Liver (tissue), 3 donors: ENCODE data around the gene PYGB.

ENCODE experiments used
- GABPA ChIP-seq, 2 donors: IDR thresholded peaks in 1 of 2; conservative IDR thresholded peaks in 1 of 2; 2 replicates each; pipeline ENCODE4 v1.6.1; 2016; ENCODE audit warnings: antibody characterized with exemption in 2 of 2, mild to moderate bottlenecking in 1 of 2, moderate library complexity in 1 of 2
- HNF4G ChIP-seq: IDR thresholded peaks from 2 replicates; pipeline ENCODE4 v1.6.1; 2016; ENCODE audit warnings: antibody characterized with exemption
- TF ChIP-seq, protein P1 (sequence below): fragments of 150-350 bp; IDR thresholded peaks from 2 replicates; pipeline ENCODE4 v1.5.1; 2017; ENCODE audit warnings: improper control_type of control experiment, low read depth, low read length; ENCODE audit not compliant: missing input control
- TF ChIP-seq, protein P2 (sequence below): IDR thresholded peaks from 2 replicates; pipeline ENCODE4 v1.6.1; 2016; ENCODE audit warnings: antibody characterized with exemption
- donor health status: healthy.
- donor health status: healthy.

DNA sequence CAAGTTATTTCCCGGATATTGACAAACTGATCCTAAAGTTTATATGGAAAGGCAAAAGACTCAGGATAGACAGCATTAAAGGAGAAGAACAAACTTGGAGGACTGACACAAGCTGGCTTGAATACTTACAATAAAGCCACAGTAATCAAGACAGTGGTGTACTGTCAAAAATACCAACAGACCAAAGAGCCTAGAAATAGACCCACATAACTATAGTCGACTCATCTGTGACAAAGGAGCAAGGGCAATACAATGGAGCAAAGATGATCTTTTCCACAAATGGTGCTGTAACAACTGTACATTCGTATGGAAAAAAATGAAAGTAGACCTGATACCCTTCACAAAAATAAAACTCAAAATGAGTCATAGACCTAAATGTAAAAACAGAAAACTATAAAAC, 96.7 kb downstream of the PYGB start:
- TF ChIP-seq, protein P1, sequence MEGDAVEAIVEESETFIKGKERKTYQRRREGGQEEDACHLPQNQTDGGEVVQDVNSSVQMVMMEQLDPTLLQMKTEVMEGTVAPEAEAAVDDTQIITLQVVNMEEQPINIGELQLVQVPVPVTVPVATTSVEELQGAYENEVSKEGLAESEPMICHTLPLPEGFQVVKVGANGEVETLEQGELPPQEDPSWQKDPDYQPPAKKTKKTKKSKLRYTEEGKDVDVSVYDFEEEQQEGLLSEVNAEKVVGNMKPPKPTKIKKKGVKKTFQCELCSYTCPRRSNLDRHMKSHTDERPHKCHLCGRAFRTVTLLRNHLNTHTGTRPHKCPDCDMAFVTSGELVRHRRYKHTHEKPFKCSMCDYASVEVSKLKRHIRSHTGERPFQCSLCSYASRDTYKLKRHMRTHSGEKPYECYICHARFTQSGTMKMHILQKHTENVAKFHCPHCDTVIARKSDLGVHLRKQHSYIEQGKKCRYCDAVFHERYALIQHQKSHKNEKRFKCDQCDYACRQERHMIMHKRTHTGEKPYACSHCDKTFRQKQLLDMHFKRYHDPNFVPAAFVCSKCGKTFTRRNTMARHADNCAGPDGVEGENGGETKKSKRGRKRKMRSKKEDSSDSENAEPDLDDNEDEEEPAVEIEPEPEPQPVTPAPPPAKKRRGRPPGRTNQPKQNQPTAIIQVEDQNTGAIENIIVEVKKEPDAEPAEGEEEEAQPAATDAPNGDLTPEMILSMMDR, result no peak
- TF ChIP-seq HNF4G (no peak), GABPA (IDR thresholded peaks at IDR 0.05 in 1 of 2, conservative IDR thresholded peaks at IDR 0.05 in 1 of 2) (no peak)
- TF ChIP-seq, protein P2, sequence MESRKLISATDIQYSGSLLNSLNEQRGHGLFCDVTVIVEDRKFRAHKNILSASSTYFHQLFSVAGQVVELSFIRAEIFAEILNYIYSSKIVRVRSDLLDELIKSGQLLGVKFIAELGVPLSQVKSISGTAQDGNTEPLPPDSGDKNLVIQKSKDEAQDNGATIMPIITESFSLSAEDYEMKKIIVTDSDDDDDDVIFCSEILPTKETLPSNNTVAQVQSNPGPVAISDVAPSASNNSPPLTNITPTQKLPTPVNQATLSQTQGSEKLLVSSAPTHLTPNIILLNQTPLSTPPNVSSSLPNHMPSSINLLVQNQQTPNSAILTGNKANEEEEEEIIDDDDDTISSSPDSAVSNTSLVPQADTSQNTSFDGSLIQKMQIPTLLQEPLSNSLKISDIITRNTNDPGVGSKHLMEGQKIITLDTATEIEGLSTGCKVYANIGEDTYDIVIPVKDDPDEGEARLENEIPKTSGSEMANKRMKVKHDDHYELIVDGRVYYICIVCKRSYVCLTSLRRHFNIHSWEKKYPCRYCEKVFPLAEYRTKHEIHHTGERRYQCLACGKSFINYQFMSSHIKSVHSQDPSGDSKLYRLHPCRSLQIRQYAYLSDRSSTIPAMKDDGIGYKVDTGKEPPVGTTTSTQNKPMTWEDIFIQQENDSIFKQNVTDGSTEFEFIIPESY, result no peak
